Stimulated activated CD8-positive, alpha-beta memory T cell treated with anti-CD3 and anti-CD28 coated beads, Interleukin-4, amount 100 ng/mL, for 24 hours (primary cell): Measurements from ENCODE around the gene MAP3K12.
"Not testable (repeated sequence)": the region's sequence is repeated elsewhere in the genome, so short reads cannot be mapped to it uniquely, and the experiment has no call there.

ENCODE experiments used
- DNase-seq: peaks from one replicate; pipeline ENCODE4 v3.0.0-alpha.2; 2020; ENCODE audit warnings: low read depth

MAP3K12 gene, protein sequence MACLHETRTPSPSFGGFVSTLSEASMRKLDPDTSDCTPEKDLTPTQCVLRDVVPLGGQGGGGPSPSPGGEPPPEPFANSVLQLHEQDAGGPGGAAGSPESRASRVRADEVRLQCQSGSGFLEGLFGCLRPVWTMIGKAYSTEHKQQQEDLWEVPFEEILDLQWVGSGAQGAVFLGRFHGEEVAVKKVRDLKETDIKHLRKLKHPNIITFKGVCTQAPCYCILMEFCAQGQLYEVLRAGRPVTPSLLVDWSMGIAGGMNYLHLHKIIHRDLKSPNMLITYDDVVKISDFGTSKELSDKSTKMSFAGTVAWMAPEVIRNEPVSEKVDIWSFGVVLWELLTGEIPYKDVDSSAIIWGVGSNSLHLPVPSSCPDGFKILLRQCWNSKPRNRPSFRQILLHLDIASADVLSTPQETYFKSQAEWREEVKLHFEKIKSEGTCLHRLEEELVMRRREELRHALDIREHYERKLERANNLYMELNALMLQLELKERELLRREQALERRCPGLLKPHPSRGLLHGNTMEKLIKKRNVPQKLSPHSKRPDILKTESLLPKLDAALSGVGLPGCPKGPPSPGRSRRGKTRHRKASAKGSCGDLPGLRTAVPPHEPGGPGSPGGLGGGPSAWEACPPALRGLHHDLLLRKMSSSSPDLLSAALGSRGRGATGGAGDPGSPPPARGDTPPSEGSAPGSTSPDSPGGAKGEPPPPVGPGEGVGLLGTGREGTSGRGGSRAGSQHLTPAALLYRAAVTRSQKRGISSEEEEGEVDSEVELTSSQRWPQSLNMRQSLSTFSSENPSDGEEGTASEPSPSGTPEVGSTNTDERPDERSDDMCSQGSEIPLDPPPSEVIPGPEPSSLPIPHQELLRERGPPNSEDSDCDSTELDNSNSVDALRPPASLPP

GRCh38 chr12:53499266-53500141 is at the start of gene MAP3K12:
MAP3K12 (minus strand) TSS chr12:53499458; CDS start chr12:53487391, 12,067 bp downstream.
- peak; percentile 53 for DNase-seq

DNA sequence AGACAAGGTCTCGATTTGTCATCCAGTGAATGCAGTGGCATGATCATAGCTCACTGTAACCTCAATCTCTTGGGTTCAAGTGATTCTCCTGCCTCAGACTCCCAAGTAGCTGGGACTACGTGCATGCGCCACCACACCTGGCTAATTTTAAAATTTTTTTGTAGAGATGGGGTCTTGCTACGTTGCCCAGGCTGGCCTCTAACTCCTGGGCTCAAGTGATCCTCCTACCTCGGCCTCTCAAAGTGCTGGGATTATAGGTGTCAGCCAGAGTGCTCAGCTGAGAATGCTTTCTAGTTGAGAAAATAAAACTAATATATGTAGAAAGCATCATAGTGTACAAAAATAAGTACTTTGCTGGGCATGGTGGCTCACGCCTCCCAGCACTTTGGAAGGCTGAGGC is 49.1 kb upstream of the MAP3K12 start:
- not testable (repeated sequence) for DNase-seq

DNA sequence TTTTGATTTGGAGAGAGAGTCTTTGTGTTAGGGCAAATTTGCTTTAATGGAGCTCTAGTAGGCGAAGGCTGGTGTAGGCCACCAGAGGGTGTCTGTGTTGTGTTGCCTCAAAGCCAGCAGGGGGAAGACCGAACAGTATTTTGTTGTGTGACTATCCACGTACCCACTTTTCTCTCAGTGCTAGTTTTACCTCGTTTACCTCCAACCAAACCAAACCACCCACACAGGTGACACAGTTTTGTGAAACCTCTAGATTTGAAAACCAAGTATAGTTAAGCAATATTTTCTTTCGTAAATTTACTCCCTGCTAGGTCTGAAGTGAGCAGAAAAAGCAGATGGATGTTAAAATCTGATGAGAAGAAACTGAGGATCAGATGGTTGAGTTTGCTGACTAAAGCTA is 44.3 kb upstream of the MAP3K12 start:
- peak; percentile 15 for DNase-seq

DNA sequence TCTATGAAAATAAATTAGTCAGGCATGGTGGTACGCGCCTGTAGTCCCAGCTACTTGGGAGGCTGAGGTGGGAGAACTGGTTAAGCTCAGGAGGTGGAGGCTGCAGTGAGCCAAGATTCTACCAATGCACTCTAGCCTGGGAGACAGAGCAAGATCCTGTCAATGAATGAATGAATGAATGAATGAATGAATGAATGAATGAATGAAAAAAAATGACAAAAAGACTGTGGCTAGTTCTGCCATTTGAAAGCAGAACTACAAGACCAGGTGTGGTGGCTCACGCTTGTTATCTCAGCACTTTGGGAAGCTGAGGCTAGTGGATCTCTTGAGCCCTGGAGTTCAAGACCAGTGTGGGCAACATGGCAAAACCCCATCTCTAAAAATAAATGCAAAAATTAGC is 40.3 kb upstream of the MAP3K12 start:
- no peak for DNase-seq

DNA sequence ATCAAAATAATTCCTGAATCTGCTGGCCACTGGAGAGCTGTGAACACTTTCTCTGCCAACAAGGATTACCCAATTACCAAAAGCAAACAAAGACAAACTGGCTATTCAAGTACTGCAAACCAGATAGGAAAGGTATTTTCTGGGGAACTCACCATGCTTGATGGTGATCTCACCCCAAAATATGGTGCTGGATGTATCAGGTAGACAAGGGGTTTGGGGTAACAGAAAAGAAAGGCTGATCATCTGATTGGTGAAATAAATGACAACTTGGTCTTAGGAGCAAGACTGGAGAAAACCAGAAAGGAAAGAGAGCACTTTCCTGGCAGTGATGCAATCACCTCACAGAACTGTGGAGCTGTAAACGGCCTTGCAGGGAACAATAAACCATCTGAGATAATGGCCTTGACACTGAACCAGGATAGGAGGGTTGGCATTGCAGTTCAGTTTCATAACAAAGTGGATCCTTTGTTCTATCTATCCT is 39.0 kb upstream of the MAP3K12 start:
- DNase-seq, result no peak

DNA sequence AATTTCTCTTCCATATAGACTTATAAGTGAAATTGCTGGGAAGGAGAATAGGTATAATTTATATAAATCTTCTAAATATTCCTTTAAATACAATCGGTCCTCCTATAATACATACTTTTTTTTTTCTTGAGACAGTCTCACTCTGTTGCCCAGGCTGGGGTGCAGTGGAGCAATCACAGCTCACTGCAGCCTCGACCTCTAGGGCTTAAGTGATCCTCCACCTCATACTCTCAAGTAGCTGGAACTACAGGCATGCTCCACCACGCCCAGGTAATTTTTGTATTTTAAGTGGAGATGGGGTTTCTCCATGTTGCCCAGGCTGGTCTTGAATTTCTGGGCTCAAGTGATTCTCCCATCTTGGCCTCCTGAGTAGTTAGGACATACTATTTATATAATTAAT is 37.7 kb upstream of the MAP3K12 start:
- DNase-seq, result no peak

GRCh38 chr12:53533471-53533870 is 34.2 kb upstream of the MAP3K12 start:
- DNase-seq, result no peak

- DNase-seq, result no peak
These were observed 33.5 kb upstream of the MAP3K12 start for GRCh38 chr12:53532524-53533445.

DNA sequence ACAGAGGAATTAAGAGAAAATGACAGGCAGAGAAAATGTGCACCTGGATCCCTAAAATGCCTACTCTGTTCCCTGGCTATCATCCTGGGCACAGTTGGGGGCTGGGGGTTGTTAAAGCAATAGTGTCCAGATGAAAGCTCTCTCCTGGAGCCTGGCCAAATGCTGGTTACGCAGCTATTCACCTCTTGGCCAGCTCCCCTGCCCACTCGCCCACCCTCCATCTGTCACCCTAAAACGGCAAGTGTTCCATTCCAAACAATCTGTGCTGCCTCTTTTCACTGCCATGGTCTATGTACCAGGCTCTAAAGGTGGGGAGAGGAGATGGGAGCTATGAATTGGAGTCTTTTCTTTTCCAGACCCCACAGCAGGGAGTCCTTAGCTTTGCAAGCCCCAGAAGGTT is 32.8 kb upstream of the MAP3K12 start:
- no peak for DNase-seq

DNA sequence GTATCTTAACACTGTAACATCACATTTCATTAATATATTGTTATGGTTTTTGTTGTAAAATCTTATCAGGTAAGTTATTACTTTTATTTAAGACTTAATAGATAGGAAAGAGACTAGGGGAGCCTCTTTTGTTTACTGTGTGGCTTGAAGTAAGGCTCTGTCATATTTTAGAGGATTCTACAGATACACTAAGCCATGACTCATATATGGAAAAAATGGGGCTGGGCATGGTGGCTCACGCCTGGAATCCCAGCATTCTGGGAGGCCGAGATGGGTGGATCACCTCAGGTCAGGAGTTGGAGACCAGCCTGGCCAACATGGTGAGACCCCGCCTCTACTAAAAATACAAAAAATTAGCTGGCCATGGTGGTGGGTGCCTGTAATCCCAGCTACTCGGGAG is 31.7 kb upstream of the MAP3K12 start:
- DNase-seq, result no peak

DNA sequence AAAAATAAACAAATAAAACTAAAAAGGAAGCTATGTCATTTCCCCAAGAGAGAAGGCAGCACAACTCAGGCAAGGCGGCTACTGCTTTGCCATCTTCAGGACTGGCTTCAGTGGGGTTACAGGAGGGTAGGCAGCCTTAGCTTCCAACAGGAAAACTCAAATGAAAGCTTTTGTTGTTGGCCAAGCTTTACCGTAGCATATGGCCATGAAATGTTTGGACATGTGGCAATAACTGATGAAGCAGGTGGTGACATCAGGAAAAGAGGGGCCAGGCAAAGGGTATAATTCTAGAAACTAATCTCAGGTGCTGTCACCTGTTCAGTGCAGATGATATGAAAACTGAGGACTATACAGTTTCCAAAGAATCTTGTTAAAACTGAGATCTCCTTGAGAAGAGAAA is 30.8 kb upstream of the MAP3K12 start:
- no peak for DNase-seq

- no peak for DNase-seq
These were observed 25.2 kb upstream of the MAP3K12 start for GRCh38 chr12:53524476-53524875.

DNA sequence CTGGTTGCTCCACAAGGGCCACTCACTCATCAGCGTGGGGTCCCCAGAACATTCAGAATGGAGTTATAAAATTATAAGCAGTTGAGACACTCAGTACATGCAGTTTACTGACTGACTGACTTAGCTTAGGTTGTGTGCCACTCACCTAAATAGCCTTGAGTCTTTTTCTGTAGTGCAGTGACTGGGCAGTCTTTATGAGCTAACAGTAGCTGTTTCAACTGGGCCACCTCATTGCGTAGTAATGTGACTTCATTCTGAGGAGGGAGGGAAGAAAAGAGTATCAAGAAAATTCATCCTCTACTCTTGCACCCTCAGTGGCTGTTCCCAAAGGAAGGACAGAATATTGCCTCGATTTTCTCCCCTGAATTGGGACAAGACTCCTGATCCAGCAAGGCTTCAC is 23.9 kb upstream of the MAP3K12 start:
- DNase-seq, result no peak

GRCh38 chr12:53518381-53518780 is 19.1 kb upstream of the MAP3K12 start:
- no peak for DNase-seq

DNA sequence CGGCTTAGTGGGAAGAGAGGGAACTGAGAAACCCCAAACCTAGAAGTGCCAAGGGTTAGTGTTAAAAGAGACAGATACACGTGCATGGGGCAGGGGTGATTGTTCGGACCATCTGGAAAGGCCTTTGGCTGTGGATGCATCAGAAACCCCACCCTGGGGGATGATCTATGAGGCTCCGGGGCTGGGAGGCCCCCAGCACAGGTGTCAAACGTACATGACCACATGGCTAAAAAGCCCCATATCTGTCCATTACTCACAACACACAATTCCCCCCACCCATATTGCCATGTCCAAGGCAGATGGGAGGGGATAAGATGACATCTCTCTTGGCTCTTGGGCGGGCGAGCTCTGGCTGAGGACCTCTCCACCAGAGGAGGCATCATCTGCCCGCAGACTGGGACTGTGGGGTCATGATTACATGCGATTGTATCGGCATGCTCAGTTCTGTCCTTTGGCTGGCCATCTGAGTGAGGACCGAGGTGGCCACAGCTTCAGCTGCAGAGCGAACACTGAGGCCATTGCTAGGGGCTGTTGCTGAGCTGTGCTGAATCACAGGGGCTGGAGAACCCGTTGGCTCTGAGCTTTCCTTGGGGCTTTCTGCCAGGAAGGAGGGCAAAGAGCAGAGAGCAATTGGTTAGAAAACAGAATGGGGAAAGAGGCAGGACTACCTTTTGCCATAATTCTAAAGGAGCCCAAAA is 17.6 kb upstream of the MAP3K12 start:
- DNase-seq, result no peak

DNA sequence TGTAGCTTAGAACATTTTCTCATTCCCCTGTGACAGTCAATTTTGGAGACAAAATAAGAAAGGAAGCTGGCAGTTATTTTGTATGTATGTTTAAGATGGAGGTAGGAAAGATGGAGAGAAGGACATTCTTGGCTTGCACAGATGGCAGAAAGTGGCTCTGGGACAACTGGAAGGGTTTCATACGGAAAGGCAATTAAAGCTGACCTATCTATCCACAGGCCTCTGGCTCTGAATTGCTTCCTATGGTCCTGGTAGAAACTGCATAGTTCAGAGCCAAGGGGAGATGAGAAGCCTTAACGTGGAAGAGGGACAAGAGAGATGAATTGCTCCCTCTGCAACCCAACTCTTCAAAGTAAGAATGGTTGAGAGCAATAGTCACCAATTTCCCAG is 16.0 kb upstream of the MAP3K12 start:
- DNase-seq, result no peak

DNA sequence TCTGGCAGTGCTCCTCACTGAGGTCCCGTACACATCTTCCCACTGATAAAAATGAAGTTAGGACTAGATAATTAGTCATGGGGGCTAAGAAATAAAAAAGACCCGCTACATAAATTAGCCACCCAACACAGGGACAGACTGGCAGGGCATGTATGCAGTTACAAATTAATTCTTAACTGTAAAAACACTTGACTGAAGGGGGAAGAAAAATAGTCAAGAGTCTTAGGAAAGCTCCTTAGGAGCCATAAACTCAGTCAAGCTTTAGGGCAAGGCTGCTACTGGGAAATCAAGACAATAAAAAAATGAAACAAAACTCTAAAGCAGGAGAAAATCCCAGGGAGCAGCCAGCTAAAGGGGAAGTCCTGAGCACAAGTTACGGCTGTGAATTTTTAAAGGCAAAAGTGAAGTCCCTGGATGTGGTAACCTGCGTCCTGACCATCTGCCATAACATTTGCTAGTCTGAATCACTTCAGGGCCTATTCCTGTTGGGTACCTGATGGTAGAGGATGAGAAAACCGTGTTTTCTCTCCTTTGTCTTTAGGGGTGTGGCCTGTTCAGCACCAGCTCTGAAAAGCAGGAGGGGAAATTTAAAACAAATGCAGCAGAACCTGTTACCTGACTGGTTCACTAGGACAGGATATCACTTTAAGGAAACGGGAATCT is 15.5 kb upstream of the MAP3K12 start:
- no peak for DNase-seq

GRCh38 chr12:53513712-53514410 is 14.6 kb upstream of the MAP3K12 start:
- DNase-seq, result no peak

GRCh38 chr12:53510181-53510812 is 11.0 kb upstream of the MAP3K12 start:
- DNase-seq, result no peak
